WTC11 (cell line): Measurements from ENCODE around the gene TMEM30A.

Experiments
- ATF3 ChIP-seq: sonication (generic); formaldehyde crosslinking; conservative IDR thresholded peaks from 2 replicates; pipeline ENCODE4 v1.8.1; 2022; ENCODE audit warnings: mild to moderate bottlenecking, missing genetic modification reagents
- CREM ChIP-seq: sonication (generic); formaldehyde crosslinking; IDR thresholded peaks from 2 replicates; pipeline ENCODE4 v1.8.1; 2022; ENCODE audit warnings: mild to moderate bottlenecking, missing genetic modification reagents, moderate library complexity
- NR3C1 ChIP-seq: sonication (generic); formaldehyde crosslinking; conservative IDR thresholded peaks from 2 replicates; pipeline ENCODE4 v1.8.1; 2023; ENCODE audit warnings: low read depth, mild to moderate bottlenecking, missing genetic modification reagents
- SMAD3 ChIP-seq: sonication (generic); formaldehyde crosslinking; IDR thresholded peaks from 2 replicates; pipeline ENCODE4 v1.8.0; 2022; ENCODE audit warnings: missing genetic modification reagents, mild to moderate bottlenecking, borderline replicate concordance
- ZNF121 ChIP-seq: sonication (generic); formaldehyde crosslinking; IDR thresholded peaks from 2 replicates; pipeline ENCODE4 v1.8.0; 2023; ENCODE audit warnings: missing genetic modification reagents
- TF ChIP-seq, protein P1 (sequence below): sonication (generic); formaldehyde crosslinking; IDR thresholded peaks from 2 replicates; pipeline ENCODE4 v1.8.0; 2022; ENCODE audit warnings: mild to moderate bottlenecking, missing genetic modification reagents
- TF ChIP-seq, protein P2 (sequence below): fragments of 200-600 bp; IDR thresholded peaks from 2 replicates; pipeline ENCODE4 v1.8.0; 2022; ENCODE audit warnings: antibody characterized with exemption

GRCh38 chr6:75278474-75279077, 6.0 kb downstream of the TMEM30A start:
- TF ChIP-seq ATF3 (CRISPR knock-in tag) (no peak), NR3C1 (CRISPR knock-in tag) (no peak), ZNF121 (CRISPR knock-in tag) (no peak), SMAD3 (CRISPR knock-in tag) (no peak), CREM (CRISPR knock-in tag) (no peak)
- TF ChIP-seq, protein P1, sequence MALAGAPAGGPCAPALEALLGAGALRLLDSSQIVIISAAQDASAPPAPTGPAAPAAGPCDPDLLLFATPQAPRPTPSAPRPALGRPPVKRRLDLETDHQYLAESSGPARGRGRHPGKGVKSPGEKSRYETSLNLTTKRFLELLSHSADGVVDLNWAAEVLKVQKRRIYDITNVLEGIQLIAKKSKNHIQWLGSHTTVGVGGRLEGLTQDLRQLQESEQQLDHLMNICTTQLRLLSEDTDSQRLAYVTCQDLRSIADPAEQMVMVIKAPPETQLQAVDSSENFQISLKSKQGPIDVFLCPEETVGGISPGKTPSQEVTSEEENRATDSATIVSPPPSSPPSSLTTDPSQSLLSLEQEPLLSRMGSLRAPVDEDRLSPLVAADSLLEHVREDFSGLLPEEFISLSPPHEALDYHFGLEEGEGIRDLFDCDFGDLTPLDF (CRISPR knock-in tag): no peak
- TF ChIP-seq, protein P2, sequence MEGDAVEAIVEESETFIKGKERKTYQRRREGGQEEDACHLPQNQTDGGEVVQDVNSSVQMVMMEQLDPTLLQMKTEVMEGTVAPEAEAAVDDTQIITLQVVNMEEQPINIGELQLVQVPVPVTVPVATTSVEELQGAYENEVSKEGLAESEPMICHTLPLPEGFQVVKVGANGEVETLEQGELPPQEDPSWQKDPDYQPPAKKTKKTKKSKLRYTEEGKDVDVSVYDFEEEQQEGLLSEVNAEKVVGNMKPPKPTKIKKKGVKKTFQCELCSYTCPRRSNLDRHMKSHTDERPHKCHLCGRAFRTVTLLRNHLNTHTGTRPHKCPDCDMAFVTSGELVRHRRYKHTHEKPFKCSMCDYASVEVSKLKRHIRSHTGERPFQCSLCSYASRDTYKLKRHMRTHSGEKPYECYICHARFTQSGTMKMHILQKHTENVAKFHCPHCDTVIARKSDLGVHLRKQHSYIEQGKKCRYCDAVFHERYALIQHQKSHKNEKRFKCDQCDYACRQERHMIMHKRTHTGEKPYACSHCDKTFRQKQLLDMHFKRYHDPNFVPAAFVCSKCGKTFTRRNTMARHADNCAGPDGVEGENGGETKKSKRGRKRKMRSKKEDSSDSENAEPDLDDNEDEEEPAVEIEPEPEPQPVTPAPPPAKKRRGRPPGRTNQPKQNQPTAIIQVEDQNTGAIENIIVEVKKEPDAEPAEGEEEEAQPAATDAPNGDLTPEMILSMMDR: no peak
